Cortex of kidney (tissue), 1 donor: Measurements from ENCODE around the gene GPC3.

Experiments
- DNase-seq: peaks from one replicate; lab custom pipeline; 2025; lab: John Stamatoyannopoulos, UW

GPC3 gene

DNA sequence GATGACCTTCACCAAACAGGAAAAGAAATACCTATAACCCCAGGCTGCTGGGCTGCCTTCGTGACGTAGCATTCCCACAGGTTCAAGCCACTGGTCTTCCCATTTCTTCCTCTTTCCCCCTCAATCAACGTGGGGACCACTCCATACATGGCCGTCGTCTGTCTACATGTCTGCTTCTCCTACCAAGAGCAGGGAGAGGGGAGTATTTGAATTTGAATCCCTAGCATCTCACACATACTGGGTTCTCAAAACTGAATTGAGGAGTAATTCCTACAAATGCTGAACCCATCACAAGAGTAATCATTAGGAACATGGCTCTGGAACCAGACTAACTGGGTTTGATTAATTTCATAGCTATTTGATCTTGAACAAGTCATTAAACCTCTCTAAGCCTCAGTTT, 17.3 kb downstream of the GPC3 start:
- DNase-seq = no peak

- no peak for DNase-seq
These were observed 19.2 kb downstream of the GPC3 start for GRCh38 chrX:133966199-133966598.

DNA sequence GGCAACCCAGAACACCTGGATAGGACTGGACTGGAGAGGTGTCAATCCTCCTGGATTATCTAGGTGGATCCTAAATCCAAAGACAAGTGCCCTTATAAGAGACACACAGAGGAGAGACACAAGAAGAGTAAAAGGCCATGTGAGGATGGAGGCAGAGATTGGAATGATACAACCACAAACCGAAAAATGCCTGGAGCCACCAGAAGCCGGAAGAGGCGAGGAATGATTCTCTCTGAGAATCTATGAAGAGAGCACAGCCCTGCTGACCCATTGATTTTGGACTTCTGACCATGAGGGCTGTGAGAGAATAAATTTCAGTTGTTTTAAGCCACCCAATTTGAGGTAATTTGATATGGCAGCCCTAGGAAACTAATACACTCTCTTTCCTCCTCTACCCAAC, 20.1 kb downstream of the GPC3 start:
- DNase-seq = no peak

- DNase-seq = no peak
These were observed 24.3 kb downstream of the GPC3 start for GRCh38 chrX:133961046-133961445.

DNA sequence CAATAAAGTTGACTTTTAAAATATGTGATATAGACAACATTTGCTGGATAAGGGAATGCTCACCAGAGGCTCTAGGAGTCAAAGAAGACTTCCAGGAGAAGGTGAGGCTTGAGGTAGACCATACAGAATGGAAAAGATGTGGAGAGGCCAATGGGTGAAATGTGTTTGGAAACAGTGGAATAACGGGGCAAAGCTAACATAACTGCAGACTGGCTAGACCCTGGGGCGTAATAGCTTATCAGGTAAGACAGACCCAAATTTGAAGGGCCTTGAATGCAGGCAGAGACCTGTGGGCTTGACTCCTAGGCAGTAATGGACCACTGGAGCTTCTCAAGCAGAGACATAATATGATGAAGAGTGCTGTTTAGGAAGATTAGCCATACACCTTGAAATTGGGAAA, 25.4 kb downstream of the GPC3 start:
- no peak for DNase-seq

DNA sequence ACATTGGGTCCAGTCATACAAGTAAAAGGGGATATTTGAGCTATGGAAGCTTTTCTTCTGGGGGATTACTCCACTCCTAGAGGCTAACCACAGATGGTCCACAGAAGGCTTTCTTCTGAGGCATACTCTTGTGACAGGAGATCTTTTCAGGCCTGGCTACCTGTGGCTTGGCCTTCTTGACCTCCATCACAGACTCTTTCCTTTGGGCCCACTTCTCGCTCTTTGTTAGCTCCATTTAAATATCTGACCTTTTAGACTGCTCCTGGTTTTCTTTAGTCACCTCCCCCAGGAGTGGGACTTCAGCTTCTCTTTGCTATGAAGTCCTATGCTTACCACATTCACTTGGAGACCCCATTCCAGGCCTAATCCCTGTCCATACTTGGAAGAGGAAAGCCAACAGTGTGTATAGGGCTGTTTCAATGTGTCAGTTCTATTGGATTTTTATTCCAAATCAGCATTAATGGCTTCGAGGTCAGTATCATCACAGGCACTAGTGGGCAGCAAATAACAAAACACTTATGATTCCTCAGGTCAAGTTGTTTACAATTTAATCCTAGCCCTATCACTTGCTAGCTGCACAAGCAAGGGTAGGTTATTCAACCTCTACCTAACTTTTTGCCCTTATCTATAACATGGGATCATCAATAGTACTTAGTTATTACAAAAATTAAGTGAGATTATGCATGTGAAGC, 26.3 kb downstream of the GPC3 start:
- no peak for DNase-seq

GRCh38 chrX:133956570-133957340, 28.6 kb downstream of the GPC3 start:
- no peak for DNase-seq

DNA sequence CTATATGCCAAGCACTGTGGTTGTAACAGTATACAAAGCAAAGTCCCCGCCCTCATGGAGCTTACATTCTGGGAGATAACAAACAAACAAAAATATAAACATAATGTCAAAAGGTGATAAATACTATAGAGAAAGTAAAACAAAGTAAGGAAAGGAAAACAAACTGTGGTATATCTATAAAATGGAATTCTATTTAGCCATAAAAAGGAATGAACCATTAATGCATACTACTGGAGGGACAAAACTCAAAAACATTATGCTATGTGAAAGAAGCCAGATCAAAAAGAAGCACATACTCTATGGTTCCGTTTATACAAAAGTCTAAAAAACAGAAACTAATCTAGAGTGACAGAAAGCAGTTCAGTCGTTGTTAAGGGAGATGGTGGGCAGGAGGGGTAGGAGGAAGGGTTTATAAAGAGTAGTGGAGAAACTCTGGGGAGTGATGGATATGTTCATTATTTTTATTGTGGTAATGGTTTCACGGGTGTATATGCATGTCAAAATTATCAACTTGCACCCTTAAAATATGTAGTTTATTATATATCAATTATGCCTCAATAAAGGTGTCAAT, 31.5 kb downstream of the GPC3 start:
- no peak for DNase-seq

DNA sequence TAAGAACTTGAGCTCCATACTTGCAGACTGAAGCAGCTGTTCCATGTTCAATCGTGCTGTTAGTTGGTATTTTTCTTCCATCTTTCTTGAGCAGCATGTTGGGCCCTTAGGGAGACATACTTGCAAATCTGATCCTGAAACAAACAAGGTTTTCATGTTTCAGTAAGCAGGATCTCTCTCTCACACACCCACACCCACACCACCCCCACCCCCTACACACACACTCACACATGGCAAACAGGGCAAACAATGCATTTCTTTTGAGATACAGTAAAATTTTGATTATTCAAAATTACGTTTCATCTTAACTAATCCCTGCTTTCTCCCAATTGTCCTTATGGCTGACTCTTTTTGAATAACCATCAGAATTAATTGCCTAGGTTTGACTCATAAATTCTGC, 32.3 kb downstream of the GPC3 start:
- DNase-seq = no peak

DNA sequence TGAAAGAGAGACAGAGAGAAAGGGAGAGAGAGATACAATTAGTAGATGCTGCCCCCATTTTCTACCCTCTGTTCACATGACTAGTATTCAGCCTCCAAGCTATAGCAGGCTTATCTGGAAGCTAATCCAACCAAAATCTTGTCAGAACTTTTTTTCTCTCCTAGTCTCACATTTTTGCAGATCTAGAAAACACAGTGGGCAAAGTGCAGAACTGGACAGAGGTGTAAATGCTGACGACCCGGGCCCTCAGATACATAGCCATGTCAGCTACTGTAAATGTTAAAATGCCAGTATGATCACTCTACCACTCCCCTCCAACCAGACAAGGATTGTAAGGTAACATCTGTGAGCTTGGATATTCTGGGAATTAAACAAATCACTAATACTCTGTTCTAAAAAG, 34.3 kb downstream of the GPC3 start:
- DNase-seq = no peak

DNA sequence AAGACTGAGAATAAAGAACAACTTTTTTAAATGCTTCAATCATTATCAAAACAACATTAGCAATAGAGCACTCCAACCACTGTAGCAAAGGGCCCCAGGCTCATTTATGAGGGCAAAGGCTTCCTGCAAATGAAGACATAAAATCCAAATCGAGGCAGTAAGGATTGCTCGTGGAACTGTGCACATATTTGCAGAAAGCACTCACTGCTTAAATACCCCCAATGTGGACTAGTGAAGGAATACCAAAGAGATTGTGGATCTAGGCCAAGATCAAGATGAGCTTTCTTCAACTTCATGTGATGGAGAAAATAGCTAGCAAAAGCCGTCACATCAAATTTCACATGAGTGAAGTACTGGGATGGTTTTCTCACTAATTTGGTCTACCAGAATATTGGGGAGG, 35.2 kb downstream of the GPC3 start:
- no peak for DNase-seq

DNA sequence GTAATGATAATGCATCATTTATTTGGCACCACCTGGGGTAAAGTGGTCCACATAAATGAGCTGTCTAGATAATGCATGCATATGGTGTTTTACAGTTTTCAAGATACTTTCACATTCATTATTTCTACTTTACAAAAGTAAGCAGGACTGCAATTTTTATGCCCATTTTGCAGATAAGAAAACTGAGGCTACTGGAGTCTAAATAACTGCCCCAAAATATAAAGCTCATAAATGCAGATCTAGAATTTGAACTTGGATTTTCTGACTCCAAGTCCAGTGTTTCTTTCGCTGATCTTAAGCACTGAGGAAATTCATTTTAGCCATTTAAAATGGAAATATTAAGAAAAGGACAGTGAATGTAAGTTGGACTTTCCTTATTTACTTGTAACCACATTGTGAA, 36.5 kb downstream of the GPC3 start:
- DNase-seq = no peak

DNA sequence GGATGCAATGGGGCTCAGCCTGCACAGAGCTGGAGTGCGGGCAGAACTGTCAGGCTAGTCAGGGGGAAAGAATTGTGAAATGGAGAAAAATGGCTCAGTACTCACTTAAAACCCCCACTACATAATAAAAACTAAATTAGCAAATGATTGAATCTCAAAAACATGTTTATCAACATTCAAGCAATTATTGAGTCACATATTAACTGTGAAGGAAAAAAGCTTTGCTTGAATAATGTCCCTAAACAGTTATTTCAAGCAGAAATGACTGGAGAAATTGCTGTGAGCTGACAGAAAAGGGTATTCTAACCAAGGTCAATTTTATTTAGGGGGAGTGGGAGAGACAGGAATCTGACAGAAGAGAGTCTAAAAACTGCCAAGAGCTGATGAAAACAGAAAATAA, 37.4 kb downstream of the GPC3 start:
- DNase-seq = no peak

DNA sequence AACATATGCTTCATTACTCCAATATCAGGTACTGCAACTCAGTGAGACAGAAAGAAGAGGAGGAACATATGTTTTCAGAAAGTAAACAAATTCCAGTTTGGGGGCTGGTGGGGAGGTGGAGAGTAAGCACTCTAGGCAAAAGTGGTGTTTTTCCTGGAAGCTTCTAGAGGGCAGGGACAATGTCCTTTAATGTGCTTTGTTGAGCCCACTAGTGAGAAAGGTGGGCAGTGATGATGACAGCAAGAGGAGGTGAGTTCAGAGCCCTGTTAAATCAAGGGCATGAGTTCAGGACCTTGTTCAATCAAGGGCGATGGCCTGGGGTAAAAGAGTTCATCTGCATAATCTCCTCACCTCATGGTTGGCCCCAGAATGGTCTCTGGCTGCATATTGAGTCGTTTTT, 38.4 kb downstream of the GPC3 start:
- no peak for DNase-seq

DNA sequence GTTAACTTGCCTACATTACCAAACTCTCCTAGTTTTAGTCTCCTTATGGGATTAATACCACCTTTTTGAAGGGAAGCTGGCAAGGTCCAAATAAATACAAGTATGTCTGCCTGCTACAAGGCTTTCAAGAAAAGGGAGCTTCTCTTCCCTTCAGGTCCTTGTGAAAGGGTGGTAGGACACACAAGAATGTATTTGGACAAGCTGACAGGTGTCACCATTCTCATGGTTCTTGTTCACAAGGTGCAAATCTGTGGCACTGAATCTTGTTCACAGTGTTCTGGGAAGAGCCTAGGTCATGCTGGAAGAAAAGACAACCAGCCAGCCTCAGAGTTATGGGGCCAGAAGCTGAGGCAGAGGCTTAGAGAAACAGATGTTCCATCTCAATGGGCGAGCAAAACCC, 41.9 kb downstream of the GPC3 start:
- DNase-seq = no peak

DNA sequence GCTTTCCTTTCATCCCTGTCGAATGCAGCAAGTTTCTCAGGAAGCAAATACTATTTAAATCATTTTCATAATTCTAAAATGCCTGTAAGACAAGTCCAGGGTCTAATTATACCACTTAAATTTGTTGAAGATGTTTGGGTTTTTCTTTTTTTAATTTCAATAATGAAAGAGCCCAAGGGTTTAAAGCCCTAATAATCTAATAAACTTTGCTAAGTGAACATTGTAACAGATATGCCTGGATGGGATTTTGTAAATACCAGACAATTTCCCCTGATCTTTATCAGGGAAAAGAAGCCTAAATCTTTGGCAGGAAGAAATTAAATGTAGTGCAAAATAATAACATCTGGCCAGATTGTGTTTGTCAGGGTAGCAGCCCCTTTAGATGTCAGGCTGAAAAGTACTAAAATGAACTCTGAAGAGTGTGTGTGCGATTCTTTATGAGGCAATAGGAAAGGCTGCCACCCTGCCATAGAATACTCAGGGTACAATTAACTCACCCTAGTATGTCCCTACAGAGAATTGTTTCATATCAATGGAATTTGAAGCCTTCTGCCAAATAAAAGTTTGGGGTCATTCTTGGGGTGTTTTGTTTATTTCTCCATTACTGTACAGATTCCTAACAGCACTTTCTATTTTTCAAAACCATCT, 45.6 kb downstream of the GPC3 start:
- DNase-seq = no peak

GRCh38 chrX:133938530-133938929, 46.9 kb downstream of the GPC3 start:
- DNase-seq = no peak

- DNase-seq = no peak
These were observed 48.4 kb downstream of the GPC3 start for GRCh38 chrX:133937022-133937421.

- DNase-seq = no peak
These were observed 50.3 kb downstream of the GPC3 start for GRCh38 chrX:133935076-133935475.

- no peak for DNase-seq
These were observed 52.1 kb downstream of the GPC3 start for GRCh38 chrX:133933316-133933715.

DNA sequence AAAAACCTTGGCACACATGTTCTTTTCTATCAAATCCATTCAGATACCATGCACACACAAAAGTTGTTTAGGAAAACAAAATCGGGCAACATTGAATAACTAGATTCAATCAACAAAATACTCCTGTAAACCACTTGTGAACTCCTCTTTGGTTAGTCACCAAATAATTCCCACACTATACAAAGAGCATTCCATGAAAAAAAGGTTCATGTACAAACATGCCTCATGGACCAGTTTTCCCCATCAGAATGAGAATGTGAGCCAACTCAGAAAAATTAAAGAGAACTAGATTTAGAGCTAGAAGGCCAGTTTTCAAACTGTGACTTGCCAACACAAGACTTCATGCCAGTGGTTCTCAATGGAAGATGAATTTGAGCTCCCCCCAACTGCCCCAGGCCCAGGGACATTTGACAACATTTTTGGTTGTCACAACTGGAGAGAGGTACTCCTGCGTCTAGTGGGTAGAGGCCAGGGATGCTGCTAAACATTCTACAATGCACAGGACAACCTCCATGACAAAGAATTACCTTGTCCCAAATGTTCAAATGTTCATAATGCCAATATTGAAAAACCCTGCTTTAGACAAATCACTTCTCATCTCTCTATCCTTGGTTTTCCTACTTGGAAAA, 55.4 kb downstream of the GPC3 start:
- DNase-seq = no peak

DNA sequence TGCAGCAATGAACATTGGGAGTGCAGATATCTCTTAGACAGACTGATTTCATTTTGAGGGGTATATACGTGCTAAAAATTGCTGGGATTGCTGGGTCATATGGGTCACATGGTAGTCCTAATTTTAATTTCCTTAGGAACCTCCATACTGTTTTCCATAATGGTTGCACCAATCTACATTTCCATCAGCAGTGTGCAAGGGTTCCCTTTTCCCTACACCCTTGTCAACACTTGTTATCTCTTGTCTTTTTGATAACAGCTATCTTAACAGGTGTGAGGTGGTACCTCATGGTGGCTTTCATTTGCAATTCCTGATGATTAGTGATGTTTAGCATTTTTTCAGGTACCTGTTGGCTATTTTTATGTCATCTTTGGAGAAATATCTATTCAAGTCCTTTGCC, 57.0 kb downstream of the GPC3 start:
- no peak for DNase-seq

DNA sequence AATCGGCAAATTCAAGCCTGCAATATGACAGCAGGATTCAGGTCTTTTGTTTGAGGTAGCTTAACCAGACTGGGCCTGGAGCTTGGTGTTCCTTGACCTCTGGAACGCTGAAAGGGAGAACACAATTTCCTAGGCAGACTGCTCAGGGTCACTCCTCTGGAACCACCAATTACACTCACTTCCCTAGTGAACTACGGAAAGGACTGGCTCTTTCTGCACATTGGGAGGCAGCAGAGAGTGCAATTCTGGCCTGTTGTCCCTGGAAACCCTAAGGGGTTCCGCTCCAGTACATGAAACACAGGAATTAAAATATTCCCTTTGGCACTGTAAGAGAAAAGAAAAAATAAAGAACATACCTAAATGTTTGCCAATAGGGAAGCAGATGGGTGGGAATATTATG, 58.6 kb downstream of the GPC3 start:
- DNase-seq = no peak
